SK-N-SH (cell line): ENCODE data around the gene FTL. TPM values are rescaled to one million over a fixed set of nuclear protein-coding genes. Genes with fewer than 3 reads are reported as not detected.

Experiments used
- CTCF ChIA-PET: fragments of 300-600, 350-600 bp; formaldehyde crosslinking; extraction: SDS; loops from one replicate; lab custom pipeline; 2021; lab: Yijun Ruan, JAX
- POLR2A ChIA-PET: fragments of 350-600 bp; sonication (Branson Sonifier 250); formaldehyde crosslinking; extraction: SDS; loops from one replicate; lab custom pipeline; 2020; ENCODE audit warnings: antibody characterized with exemption, inconsistent platforms; lab: Yijun Ruan, JAX
- DNase-seq: peaks from one replicate; pipeline ENCODE4 v3.0.0; 2012
- H2AFZ ChIP-seq: fragments of 200-600 bp; sonication (generic); 2 replicates; pipeline ENCODE4 v1.8.1; 2016; ENCODE audit warnings: antibody characterized with exemption, mild to moderate bottlenecking, low read depth
- H3F3A ChIP-seq: fragments of 200-600 bp; sonication (generic); replicated peaks from 2 replicates; pipeline ENCODE3; 2016; ENCODE audit warnings: antibody characterized with exemption, mild to moderate bottlenecking; ENCODE audit not compliant: insufficient read depth
- H3K27ac ChIP-seq, 2 experiments: fragments of 200-500 bp in 1 of 2; fragments of 200-600 bp in 1 of 2; sonication (Bioruptor generic) in 1 of 2; sonication (generic), shearing (Covaris generic) in 1 of 2; 2 replicates each; pipeline versions ENCODE4 v1.5.1 to v1.6.1; 2014 to 2016; ENCODE audit warnings: low read depth in 2 of 2, inconsistent platforms in 1 of 2, low read length in 1 of 2, mild to moderate bottlenecking in 1 of 2, mixed read lengths in 1 of 2
- H3K27me3 ChIP-seq: fragments of 200-600 bp; sonication (generic), shearing (Covaris generic); 2 replicates; pipeline ENCODE4 v1.6.1; 2016; ENCODE audit warnings: mixed run types; ENCODE audit not compliant: insufficient read depth
- H3K36me3 ChIP-seq, 2 experiments: fragments of 200-500 bp in 1 of 2; fragments of 200-600 bp in 1 of 2; sonication (Bioruptor generic) in 1 of 2; sonication (generic) in 1 of 2; replicated peaks in 1 of 2; 2 replicates each; pipeline versions ENCODE3 to v1.5.1; 2014 to 2016; ENCODE audit warnings: low read length in 1 of 2, mild to moderate bottlenecking in 1 of 2; ENCODE audit not compliant: insufficient read depth in 2 of 2, control insufficient read depth in 1 of 2
- H3K4me1 ChIP-seq, 2 experiments: fragments of 200-500 bp in 1 of 2; fragments of 200-600 bp in 1 of 2; sonication (Bioruptor generic) in 1 of 2; sonication (generic), shearing (Covaris generic) in 1 of 2; 2 replicates each; pipeline versions ENCODE4 v1.5.1 to v1.6.1; 2014 to 2016; ENCODE audit warnings: low read depth in 1 of 2, low read length in 1 of 2, mixed run types in 1 of 2; ENCODE audit not compliant: insufficient read depth in 2 of 2, control insufficient read depth in 1 of 2
- H3K4me2 ChIP-seq: fragments of 200-600 bp; sonication (generic), shearing (Covaris generic); 2 replicates; pipeline ENCODE4 v1.6.1; 2017; ENCODE audit warnings: mixed run types
- H3K4me3 ChIP-seq, 2 experiments: fragments of 200-500 bp in 1 of 2; fragments of 200-600 bp in 1 of 2; sonication (Bioruptor generic) in 1 of 2; sonication (generic), shearing (Covaris generic) in 1 of 2; 2 replicates each; pipeline versions ENCODE4 v1.5.1 to v1.8.1; 2014 to 2016; ENCODE audit warnings: low read depth in 2 of 2, inconsistent platforms in 1 of 2, low read length in 1 of 2, mild to moderate bottlenecking in 1 of 2, mixed read lengths in 1 of 2, moderate library complexity in 1 of 2
- H3K79me2 ChIP-seq: fragments of 200-600 bp; sonication (generic); 2 replicates; pipeline ENCODE4 v1.8.1; 2017; ENCODE audit warnings: mild to moderate bottlenecking; ENCODE audit not compliant: insufficient read depth
- H3K9ac ChIP-seq: fragments of 200-600 bp; sonication (generic); 2 replicates; pipeline ENCODE4 v1.6.1; 2017; ENCODE audit warnings: mixed run types
- H3K9me2 ChIP-seq: fragments of 200-600 bp; sonication (generic); 2 replicates; pipeline ENCODE4 v1.6.1; 2017; ENCODE audit warnings: mixed run types
- H3K9me3 ChIP-seq: fragments of 200-600 bp; sonication (generic); 2 replicates; pipeline ENCODE4 v1.6.1; 2017; ENCODE audit warnings: mixed run types, mild to moderate bottlenecking, moderate library complexity
- H4K20me1 ChIP-seq: fragments of 200-600 bp; sonication (generic); 2 replicates; pipeline ENCODE4 v1.6.1; 2017; ENCODE audit warnings: mild to moderate bottlenecking, mixed run types; ENCODE audit not compliant: insufficient read depth
- CHD2 ChIP-seq: fragments of 150-350 bp; IDR thresholded peaks from 2 replicates; pipeline ENCODE4 v1.6.1; 2018; ENCODE audit warnings: low read length; ENCODE audit not compliant: partially characterized antibody
- ELF1 ChIP-seq: IDR thresholded peaks from 2 replicates; pipeline ENCODE4 v1.4.0; 2012
- EP300 ChIP-seq, 2 experiments: IDR thresholded peaks; 2 replicates each; pipeline versions ENCODE4 v1.4.0 to v1.6.1; 2012; ENCODE audit warnings: borderline replicate concordance in 1 of 2, low read depth in 1 of 2, low read length in 1 of 2
- EZH2phosphoT487 ChIP-seq: fragments of 200-600 bp; sonication (generic); IDR thresholded peaks from 2 replicates; pipeline ENCODE4 v1.6.1; 2017; ENCODE audit warnings: low read depth, mixed run types, mild to moderate bottlenecking, antibody characterized with exemption, moderate library complexity, borderline replicate concordance
- FOSL2 ChIP-seq: IDR thresholded peaks from 2 replicates; pipeline ENCODE4 v1.4.0; 2012; ENCODE audit warnings: low read depth, mild to moderate bottlenecking, moderate library complexity, borderline replicate concordance
- GABPA ChIP-seq: IDR thresholded peaks from 2 replicates; pipeline ENCODE4 v1.4.0; 2012; ENCODE audit warnings: low read depth, mild to moderate bottlenecking
- JUND ChIP-seq: IDR thresholded peaks from 2 replicates; pipeline ENCODE4 v1.4.0; 2012
- MXI1 ChIP-seq: IDR thresholded peaks from 2 replicates; pipeline ENCODE4 v1.6.1; 2012; ENCODE audit warnings: mild to moderate bottlenecking, low read depth, low read length, improper control_type of control experiment
- NRF1 ChIP-seq: IDR thresholded peaks from 2 replicates; pipeline ENCODE4 v1.6.1; 2012; ENCODE audit warnings: low read depth, mild to moderate bottlenecking, low read length
- POLR2AphosphoS5 ChIP-seq: IDR thresholded peaks from 2 replicates; pipeline ENCODE4 v1.6.1; 2012; ENCODE audit warnings: low read depth, low read length
- RAD21 ChIP-seq: IDR thresholded peaks from 2 replicates; pipeline ENCODE4 v1.6.1; 2012; ENCODE audit warnings: mild to moderate bottlenecking, low read length
- RFX5 ChIP-seq: IDR thresholded peaks from 2 replicates; pipeline ENCODE4 v1.6.1; 2012; ENCODE audit warnings: mild to moderate bottlenecking, improper control_type of control experiment, low read length
- SIN3A ChIP-seq: IDR thresholded peaks from 2 replicates; pipeline ENCODE4 v1.6.1; 2012; ENCODE audit warnings: low read depth, mild to moderate bottlenecking, low read length, moderate library complexity, borderline replicate concordance
- SMC3 ChIP-seq: IDR thresholded peaks from 2 replicates; pipeline ENCODE4 v1.6.1; 2012; ENCODE audit warnings: low read depth, low read length, improper control_type of control experiment
- TAF1 ChIP-seq: IDR thresholded peaks from 2 replicates; pipeline ENCODE4 v1.6.1; 2012; ENCODE audit warnings: low read depth, mild to moderate bottlenecking, low read length, moderate library complexity, borderline replicate concordance
- TCF12 ChIP-seq: IDR thresholded peaks from 2 replicates; pipeline ENCODE4 v1.4.0; 2012
- TEAD4 ChIP-seq: IDR thresholded peaks from 2 replicates; pipeline ENCODE4 v1.4.0; 2012; ENCODE audit warnings: mild to moderate bottlenecking, borderline replicate concordance; ENCODE audit not compliant: insufficient read depth
- YY1 ChIP-seq: IDR thresholded peaks from 2 replicates; pipeline ENCODE4 v1.4.0; 2012; ENCODE audit warnings: low read depth, mild to moderate bottlenecking
- WGBS: methylation state at CpG from one replicate; pipeline ENCODE4 v1.1.6; 2017; ENCODE audit warnings: low lambda C conversion rate; 5-methylcytosine and 5-hydroxymethylcytosine counted together
- polyA plus RNA-seq, 3 experiments: library from polyadenylated mRNA; depleted of rRNA; stranded (reverse); fragments of >200 nt; gene quantifications; 2 replicates each; pipeline ENCODE4 v1.2.3, GENCODE V29; 2012
- TF ChIP-seq, protein P1 (sequence below): IDR thresholded peaks from 2 replicates; pipeline ENCODE4 v1.4.0; 2012; ENCODE audit warnings: low read depth
- TF ChIP-seq, protein P2 (sequence below): fragments of 150-350 bp; IDR thresholded peaks from 2 replicates; pipeline ENCODE4 v1.6.1; 2016; ENCODE audit warnings: mild to moderate bottlenecking, low read depth, low read length
- TF ChIP-seq, protein P3 (sequence below): IDR thresholded peaks from 2 replicates; pipeline ENCODE4 v1.6.1; 2012; ENCODE audit warnings: mild to moderate bottlenecking, low read depth, low read length, moderate library complexity
- TF ChIP-seq, protein P4 (sequence below): IDR thresholded peaks from 2 replicates; pipeline ENCODE4 v1.4.0; 2012; ENCODE audit warnings: low read depth, borderline replicate concordance
- TF ChIP-seq, protein P5 (sequence below): IDR thresholded peaks from 2 replicates; pipeline ENCODE4; 2012

FTL gene
- polyA plus RNA-seq (2012; rRNA removed) = 587 and 875 TPM in 2 replicates
- 532 and 592 TPM in 2 replicates for polyA plus RNA-seq (2012; cell fraction: cytosol; rRNA removed)
- 164 and 250 TPM in 2 replicates for polyA plus RNA-seq (2012; cell fraction: nucleus; rRNA removed)

DNA sequence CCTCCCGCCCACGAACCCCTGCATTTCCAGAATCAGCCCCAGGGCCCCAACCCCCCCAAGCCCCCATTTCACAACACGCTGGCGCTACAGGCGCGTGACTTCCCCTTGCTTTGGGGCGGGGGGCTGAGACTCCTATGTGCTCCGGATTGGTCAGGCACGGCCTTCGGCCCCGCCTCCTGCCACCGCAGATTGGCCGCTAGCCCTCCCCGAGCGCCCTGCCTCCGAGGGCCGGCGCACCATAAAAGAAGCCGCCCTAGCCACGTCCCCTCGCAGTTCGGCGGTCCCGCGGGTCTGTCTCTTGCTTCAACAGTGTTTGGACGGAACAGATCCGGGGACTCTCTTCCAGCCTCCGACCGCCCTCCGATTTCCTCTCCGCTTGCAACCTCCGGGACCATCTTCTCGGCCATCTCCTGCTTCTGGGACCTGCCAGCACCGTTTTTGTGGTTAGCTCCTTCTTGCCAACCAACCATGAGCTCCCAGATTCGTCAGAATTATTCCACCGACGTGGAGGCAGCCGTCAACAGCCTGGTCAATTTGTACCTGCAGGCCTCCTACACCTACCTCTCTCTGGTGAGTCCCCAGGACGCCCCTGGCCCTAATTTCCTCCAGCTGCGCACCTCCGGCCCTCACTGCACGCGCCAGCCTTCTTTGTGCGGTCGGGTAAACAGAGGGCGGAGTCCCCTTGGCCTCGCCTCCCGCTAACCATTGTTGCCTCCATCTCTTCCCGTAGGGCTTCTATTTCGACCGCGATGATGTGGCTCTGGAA is at the start of gene FTL:
FTL (plus strand) TSS at position 270 of the 766 bp plus-strand sequence; CDS start at position 469, 199 bp downstream.
- 1% methylated on average over 26 of the region's 52 CpGs for WGBS
- H3K9me2 ChIP-seq = no peaks in the 10 kb centered on the region
- H3K79me2 ChIP-seq = peaks cover 19% of the 10 kb centered on the region
- ChIA-PET CTCF (interaction anchor here (1.4 to 3.9 kb wide), 4 partner anchors 28 to 177 kb away, joined by 6 to 12 read pairs (median 8); partner anchors contain the start of genes GYS1 and RUVBL2), POLR2A (interaction anchor here (0.9 kb wide), 1 partner anchor 28 kb away, joined by 3 read pairs; the partner anchor contains the start of genes GYS1 and RUVBL2)
- H2AFZ ChIP-seq = no peak within 1 kb of the TSS
- peaks cover 17 to 26% of the 10 kb centered on the region in 2 experiments; a peak in 3 of 4 replicates for H3K4me1 ChIP-seq
- peaks cover 11 to 25% of the 10 kb centered on the region in 2 experiments for H3K36me3 ChIP-seq
- H4K20me1 ChIP-seq = peaks cover 18% of the 10 kb centered on the region
- peak; percentile 99 for DNase-seq
- H3F3A ChIP-seq = peaks cover 55% of the 10 kb centered on the region
- H3K4me2 ChIP-seq = peak within 1 kb of the TSS; percentile 98
- no peaks in the 10 kb centered on the region for H3K27me3 ChIP-seq
- peak within 1 kb of the TSS; percentile 68 to 74 for H3K4me3 ChIP-seq
- peak within 1 kb of the TSS; percentile 70 to 77 for H3K27ac ChIP-seq
- H3K9ac ChIP-seq = peak within 1 kb of the TSS; percentile 92
- H3K9me3 ChIP-seq = no peaks in the 10 kb centered on the region
- TF ChIP-seq YY1 = 0 out of 2 replicates have a peak, but pooled peaks have one; percentile 48
- no peak for TF ChIP-seq GABPA
- TF ChIP-seq, protein P1, sequence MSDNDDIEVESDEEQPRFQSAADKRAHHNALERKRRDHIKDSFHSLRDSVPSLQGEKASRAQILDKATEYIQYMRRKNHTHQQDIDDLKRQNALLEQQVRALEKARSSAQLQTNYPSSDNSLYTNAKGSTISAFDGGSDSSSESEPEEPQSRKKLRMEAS = peak; percentile 63
- TF ChIP-seq MXI1 = no peak; the same call in 1 of the 2 replicates
- TF ChIP-seq FOSL2 = no peak
- TF ChIP-seq, protein P2, sequence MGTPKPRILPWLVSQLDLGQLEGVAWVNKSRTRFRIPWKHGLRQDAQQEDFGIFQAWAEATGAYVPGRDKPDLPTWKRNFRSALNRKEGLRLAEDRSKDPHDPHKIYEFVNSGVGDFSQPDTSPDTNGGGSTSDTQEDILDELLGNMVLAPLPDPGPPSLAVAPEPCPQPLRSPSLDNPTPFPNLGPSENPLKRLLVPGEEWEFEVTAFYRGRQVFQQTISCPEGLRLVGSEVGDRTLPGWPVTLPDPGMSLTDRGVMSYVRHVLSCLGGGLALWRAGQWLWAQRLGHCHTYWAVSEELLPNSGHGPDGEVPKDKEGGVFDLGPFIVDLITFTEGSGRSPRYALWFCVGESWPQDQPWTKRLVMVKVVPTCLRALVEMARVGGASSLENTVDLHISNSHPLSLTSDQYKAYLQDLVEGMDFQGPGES = peak; percentile 37; the same call in 1 of the 2 replicates
- TF ChIP-seq, protein P3, sequence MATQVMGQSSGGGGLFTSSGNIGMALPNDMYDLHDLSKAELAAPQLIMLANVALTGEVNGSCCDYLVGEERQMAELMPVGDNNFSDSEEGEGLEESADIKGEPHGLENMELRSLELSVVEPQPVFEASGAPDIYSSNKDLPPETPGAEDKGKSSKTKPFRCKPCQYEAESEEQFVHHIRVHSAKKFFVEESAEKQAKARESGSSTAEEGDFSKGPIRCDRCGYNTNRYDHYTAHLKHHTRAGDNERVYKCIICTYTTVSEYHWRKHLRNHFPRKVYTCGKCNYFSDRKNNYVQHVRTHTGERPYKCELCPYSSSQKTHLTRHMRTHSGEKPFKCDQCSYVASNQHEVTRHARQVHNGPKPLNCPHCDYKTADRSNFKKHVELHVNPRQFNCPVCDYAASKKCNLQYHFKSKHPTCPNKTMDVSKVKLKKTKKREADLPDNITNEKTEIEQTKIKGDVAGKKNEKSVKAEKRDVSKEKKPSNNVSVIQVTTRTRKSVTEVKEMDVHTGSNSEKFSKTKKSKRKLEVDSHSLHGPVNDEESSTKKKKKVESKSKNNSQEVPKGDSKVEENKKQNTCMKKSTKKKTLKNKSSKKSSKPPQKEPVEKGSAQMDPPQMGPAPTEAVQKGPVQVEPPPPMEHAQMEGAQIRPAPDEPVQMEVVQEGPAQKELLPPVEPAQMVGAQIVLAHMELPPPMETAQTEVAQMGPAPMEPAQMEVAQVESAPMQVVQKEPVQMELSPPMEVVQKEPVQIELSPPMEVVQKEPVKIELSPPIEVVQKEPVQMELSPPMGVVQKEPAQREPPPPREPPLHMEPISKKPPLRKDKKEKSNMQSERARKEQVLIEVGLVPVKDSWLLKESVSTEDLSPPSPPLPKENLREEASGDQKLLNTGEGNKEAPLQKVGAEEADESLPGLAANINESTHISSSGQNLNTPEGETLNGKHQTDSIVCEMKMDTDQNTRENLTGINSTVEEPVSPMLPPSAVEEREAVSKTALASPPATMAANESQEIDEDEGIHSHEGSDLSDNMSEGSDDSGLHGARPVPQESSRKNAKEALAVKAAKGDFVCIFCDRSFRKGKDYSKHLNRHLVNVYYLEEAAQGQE = peak; percentile 48; the same call in 1 of the 2 replicates
- no peak for TF ChIP-seq SMC3
- TF ChIP-seq RFX5 = 0 out of 2 replicates have a peak, but pooled peaks have one; percentile 41
- TF ChIP-seq EP300 (IDR thresholded peaks at IDR 0.05; ENCODE audit: borderline replicate concordance in 1 of 2, low read depth in 1 of 2, low read length in 1 of 2) = 0 out of 4 replicates have a peak, but pooled peaks of 1 of the 2 experiments have one; percentile 5
- TF ChIP-seq TCF12 = no peak
- TF ChIP-seq, protein P4, sequence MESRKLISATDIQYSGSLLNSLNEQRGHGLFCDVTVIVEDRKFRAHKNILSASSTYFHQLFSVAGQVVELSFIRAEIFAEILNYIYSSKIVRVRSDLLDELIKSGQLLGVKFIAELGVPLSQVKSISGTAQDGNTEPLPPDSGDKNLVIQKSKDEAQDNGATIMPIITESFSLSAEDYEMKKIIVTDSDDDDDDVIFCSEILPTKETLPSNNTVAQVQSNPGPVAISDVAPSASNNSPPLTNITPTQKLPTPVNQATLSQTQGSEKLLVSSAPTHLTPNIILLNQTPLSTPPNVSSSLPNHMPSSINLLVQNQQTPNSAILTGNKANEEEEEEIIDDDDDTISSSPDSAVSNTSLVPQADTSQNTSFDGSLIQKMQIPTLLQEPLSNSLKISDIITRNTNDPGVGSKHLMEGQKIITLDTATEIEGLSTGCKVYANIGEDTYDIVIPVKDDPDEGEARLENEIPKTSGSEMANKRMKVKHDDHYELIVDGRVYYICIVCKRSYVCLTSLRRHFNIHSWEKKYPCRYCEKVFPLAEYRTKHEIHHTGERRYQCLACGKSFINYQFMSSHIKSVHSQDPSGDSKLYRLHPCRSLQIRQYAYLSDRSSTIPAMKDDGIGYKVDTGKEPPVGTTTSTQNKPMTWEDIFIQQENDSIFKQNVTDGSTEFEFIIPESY = no peak
- no peak for TF ChIP-seq ELF1
- TF ChIP-seq CHD2 = peak; percentile 77
- TF ChIP-seq TEAD4 = no peak
- TF ChIP-seq, protein P5, sequence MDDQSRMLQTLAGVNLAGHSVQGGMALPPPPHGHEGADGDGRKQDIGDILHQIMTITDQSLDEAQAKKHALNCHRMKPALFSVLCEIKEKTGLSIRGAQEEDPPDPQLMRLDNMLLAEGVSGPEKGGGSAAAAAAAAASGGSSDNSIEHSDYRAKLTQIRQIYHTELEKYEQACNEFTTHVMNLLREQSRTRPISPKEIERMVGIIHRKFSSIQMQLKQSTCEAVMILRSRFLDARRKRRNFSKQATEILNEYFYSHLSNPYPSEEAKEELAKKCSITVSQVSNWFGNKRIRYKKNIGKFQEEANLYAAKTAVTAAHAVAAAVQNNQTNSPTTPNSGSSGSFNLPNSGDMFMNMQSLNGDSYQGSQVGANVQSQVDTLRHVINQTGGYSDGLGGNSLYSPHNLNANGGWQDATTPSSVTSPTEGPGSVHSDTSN = peak; percentile 16; the same call in 1 of the 2 replicates
- TF ChIP-seq POLR2AphosphoS5 = peak; percentile 100
- TF ChIP-seq SIN3A = peak; percentile 71; the same call in 1 of the 2 replicates
- no peak for TF ChIP-seq JUND
- no peak for TF ChIP-seq EZH2phosphoT487
- peak; percentile 94 for TF ChIP-seq TAF1
- TF ChIP-seq NRF1 = peak; percentile 32; the same call in 1 of the 2 replicates
- TF ChIP-seq RAD21 = no peak
